ENCODE data around the gene MYOCOS. TPM values are rescaled to one million over a fixed set of nuclear protein-coding genes. Genes with fewer than 3 reads are reported as not detected.

MYOCOS gene
- total RNA-seq, 1 experiment from 2014 or later: not detected

DNA sequence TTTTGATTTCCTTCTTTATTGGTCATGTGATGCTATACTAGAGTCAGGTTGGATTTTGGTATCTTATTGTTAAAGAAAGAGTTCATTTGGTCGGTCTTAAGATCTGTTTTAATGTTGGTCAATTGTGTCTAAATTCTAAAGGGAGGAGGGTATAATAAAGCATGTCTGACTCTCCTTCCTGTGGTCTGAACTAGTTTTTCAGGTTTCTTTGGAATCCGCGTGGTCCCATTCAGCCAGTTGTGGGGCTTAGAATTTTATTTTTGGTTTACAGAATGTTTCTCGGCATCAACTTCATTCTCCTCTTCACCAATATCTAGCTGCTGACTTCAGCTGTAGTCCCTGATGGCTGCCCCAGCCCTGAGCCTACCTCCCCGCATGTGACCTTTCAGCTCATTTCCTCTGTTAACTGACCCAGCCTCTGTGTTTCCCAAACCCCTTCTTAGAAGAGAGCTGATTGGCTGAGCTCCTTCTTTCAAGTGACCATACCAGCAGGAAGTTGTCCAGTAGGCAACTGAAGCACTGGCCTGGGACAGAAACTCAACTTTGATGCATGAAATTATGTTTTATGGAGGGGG, 39.1 kb downstream of the MYOCOS start:
- Histone ChIP-seq H3K27me3 (replicated peaks) (no peaks in the 10 kb centered on the region), H3K4me1 (replicated peaks) (peaks cover 15% of the 10 kb centered on the region), H3K9me3 (replicated peaks) (no peaks in the 10 kb centered on the region), H3K4me3 (no peak overlapping the region), H3K27ac (no peak overlapping the region), H3K36me3 (no peaks in the 10 kb centered on the region)
- DNase-seq (ENCODE audit: low read depth in 1 of 2, low spot score in 2 of 2): no peak

DNA sequence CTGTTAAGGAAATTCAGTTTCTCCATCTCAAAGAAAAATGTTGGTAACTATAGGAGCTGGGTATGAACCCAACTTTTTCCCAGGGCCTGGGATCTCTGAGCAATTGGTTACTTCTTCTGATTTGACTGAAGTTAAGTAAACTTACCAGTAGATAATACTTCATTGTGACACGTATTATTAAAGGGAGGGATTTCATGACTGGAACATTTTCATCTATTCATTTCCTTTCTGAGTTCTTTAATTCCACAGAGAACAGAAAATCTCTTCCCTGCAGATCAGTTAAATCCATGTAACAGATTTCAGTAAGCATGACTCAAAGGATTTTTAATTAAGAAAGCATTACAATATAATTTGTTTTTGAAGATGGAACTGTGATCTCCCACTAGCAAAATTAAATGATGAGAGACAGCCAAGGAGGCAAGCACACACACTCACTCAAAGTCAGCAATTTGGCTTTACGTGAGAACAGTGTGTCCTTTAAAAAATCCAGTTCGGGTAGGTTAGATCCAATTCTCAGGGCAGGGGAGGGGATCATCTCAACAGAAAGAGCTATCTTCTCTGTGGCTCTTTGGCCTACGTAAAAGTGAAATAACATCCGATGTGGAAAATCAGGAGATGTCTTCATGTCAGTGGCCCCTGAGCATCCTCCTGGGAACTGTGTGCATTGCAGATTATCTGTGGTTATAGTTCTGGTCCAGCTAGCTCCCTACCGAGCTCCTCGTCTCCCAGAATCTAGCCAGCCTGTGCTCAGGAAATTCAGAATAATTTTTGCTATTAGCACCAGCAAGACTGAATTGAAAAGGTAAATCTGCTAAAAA, 41.2 kb downstream of the MYOCOS start:
- Histone ChIP-seq H3K4me1 (replicated peaks) (peaks cover 15% of the 10 kb centered on the region), H3K9me3 (replicated peaks) (no peaks in the 10 kb centered on the region), H3K36me3 (no peaks in the 10 kb centered on the region), H3K27me3 (replicated peaks) (no peaks in the 10 kb centered on the region; the same call in 1 of the 2 replicates), H3K27ac (no peak overlapping the region), H3K4me3 (no peak overlapping the region)
- DNase-seq (ENCODE audit: low read depth in 1 of 2, low spot score in 2 of 2): no peak

DNA sequence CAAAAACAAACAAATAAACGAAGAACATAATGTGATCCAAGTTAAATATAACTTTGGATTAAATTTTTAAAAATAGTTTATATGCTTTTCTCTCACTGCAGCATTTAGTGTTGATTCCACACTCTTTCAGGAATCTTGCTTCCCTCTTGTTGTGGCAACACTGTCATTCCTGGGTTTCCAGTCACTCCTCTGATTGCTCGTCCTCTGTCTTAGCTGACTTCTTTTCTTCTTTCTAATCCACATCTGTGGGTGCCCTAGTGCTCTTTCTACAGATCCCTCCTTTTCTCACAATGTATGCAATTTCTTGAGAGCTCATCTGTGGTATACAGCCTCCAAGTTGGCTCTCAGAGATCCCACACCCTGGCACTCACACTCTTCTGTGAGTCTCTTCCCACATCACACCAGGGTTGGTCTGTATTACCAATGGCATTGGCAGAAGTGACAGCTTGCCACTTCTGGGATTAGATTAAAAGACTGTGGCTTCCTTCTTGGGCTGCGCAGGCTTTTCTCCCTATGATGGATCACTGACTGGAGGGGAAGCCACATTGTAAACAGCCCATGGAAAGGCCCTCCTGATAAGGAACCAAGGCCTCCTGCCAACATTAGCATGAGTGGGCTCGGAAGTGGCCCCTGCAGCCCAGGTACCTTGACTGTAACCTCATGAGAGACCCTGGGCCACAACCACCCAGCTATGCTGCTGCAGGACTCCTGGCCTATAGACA, 42.0 kb downstream of the MYOCOS start:
- no peak overlapping the region for H3K27ac ChIP-seq
- peaks cover 15% of the 10 kb centered on the region for H3K4me1 ChIP-seq (replicated peaks)
- H3K4me3 ChIP-seq: no peak overlapping the region
- H3K36me3 ChIP-seq: no peaks in the 10 kb centered on the region
- H3K27me3 ChIP-seq (replicated peaks): no peaks in the 10 kb centered on the region; the same call in 1 of the 2 replicates
- no peak for DNase-seq (ENCODE audit: low read depth in 1 of 2, low spot score in 2 of 2)
- no peaks in the 10 kb centered on the region for H3K9me3 ChIP-seq (replicated peaks)

DNA sequence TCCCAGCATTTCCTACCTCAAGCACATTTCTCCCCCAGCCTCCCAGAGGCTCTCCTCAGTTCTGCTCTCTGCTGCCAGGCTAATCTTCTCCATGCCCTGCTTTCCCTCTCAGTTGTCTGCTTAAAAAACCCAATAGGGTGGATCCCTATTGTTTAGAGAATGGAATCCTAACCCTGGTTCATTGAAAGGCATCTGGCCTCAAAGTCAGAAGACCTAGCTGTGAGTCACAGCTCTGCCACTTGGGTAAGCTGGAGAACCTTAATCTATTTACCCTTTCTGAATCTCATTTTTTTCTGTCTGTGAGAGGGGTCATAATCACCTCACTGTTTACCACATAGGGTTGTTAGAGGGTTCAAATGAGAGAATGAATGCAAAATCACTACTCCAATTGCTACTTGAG, 42.9 kb downstream of the MYOCOS start:
- no peak for DNase-seq (ENCODE audit: low read depth in 1 of 2, low spot score in 2 of 2)
- no peak overlapping the region for H3K27ac ChIP-seq
- no peak overlapping the region for H3K4me3 ChIP-seq
- no peaks in the 10 kb centered on the region for H3K9me3 ChIP-seq (replicated peaks)
- no peaks in the 10 kb centered on the region; the same call in 1 of the 2 replicates for H3K27me3 ChIP-seq (replicated peaks)
- H3K36me3 ChIP-seq: no peaks in the 10 kb centered on the region
- peaks cover 15% of the 10 kb centered on the region for H3K4me1 ChIP-seq (replicated peaks)

DNA sequence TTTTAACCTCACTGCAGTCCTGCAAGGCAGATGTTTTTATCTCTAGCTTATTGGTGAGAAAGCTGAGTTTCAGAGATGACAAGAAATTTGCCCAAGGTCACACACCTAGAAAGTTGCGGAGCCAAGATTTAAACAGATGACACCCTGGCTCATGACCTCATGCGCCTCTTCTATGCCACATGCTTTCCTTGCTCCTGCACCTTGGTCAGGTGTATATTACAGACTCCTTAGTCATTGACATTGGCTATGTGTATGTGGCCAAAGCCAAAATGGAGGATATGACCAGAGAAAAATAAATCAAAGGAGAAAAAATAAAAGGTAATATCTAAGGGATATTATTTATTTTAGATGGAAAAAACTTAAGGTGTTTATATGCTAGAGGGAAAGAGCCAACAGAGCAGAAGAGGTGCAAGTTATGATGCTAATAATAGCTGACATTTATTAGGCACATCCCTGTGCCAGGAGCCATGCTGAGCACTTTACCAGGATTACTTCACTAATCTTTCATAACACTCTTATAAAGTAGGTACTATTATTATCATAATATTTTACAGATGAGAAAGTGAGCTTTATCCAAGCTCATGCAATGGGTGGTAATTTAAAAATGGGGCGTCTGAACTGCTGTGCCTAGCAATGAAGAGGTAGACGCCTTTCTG, 44.2 kb downstream of the MYOCOS start:
- Histone ChIP-seq H3K36me3 (no peaks in the 10 kb centered on the region), H3K27ac (no peak overlapping the region), H3K9me3 (replicated peaks) (no peaks in the 10 kb centered on the region), H3K4me1 (replicated peaks) (peaks cover 15% of the 10 kb centered on the region), H3K4me3 (no peak overlapping the region), H3K27me3 (replicated peaks) (no peaks in the 10 kb centered on the region; the same call in 1 of the 2 replicates)
- no peak for DNase-seq (ENCODE audit: low read depth in 1 of 2, low spot score in 2 of 2)

DNA sequence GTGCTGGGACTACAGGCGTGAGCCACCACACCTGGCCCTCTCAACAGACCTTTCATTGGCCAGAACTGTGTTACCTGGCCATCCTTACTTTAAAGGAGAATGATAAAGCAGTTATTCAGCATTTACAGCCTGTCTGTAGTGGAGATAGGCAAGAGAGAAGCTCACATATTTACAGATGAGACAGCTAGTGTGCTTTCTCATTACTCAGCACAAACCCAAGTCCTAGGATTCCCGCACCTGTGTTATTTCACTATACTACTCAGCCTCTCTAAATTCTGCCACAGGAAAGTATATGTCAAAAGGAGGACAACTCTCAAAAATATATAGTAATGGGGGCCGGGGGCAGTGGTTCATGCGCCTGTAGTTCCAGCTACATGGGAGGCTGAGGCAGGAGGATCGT, 46.3 kb downstream of the MYOCOS start:
- no peaks in the 10 kb centered on the region; the same call in 1 of the 2 replicates for H3K27me3 ChIP-seq (replicated peaks)

DNA sequence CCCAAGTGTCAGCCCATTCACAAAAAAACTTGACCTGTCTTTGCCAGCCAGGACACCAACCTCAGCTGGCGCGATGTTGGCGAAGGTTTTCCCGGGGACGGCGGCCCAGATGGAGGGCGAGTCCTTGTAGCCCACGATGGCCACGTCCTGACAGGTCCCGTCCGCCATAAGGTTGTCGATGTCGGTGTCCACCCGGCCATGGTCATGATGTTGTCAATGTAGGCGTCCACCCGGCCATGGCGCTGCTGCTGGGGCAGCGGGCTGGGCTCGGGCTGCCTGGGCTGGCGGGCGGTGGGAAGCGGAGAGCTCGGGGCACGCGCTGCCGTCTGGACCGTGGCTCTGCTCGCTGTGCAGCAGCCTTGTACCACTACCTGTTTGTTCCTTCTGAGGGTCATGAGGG, 48.7 kb downstream of the MYOCOS start:
- Histone ChIP-seq H3K27ac (no peak overlapping the region), H3K27me3 (replicated peaks) (no peaks in the 10 kb centered on the region; the same call in 1 of the 2 replicates), H3K4me3 (no peak overlapping the region), H3K4me1 (replicated peaks) (peaks cover 6% of the 10 kb centered on the region; the same call in 1 of the 2 replicates), H3K9me3 (replicated peaks) (no peaks in the 10 kb centered on the region), H3K36me3 (no peaks in the 10 kb centered on the region)
- no peak for DNase-seq (ENCODE audit: low read depth in 1 of 2, low spot score in 2 of 2)

More for the DNA sequence above, 46.3 kb downstream of the MYOCOS start:
- Histone ChIP-seq H3K27ac (no peak overlapping the region), H3K4me3 (no peak overlapping the region), H3K36me3 (no peaks in the 10 kb centered on the region), H3K9me3 (replicated peaks) (no peaks in the 10 kb centered on the region), H3K4me1 (replicated peaks) (peaks cover 15% of the 10 kb centered on the region)
- DNase-seq (ENCODE audit: low read depth in 1 of 2, low spot score in 2 of 2): no peak

DNA sequence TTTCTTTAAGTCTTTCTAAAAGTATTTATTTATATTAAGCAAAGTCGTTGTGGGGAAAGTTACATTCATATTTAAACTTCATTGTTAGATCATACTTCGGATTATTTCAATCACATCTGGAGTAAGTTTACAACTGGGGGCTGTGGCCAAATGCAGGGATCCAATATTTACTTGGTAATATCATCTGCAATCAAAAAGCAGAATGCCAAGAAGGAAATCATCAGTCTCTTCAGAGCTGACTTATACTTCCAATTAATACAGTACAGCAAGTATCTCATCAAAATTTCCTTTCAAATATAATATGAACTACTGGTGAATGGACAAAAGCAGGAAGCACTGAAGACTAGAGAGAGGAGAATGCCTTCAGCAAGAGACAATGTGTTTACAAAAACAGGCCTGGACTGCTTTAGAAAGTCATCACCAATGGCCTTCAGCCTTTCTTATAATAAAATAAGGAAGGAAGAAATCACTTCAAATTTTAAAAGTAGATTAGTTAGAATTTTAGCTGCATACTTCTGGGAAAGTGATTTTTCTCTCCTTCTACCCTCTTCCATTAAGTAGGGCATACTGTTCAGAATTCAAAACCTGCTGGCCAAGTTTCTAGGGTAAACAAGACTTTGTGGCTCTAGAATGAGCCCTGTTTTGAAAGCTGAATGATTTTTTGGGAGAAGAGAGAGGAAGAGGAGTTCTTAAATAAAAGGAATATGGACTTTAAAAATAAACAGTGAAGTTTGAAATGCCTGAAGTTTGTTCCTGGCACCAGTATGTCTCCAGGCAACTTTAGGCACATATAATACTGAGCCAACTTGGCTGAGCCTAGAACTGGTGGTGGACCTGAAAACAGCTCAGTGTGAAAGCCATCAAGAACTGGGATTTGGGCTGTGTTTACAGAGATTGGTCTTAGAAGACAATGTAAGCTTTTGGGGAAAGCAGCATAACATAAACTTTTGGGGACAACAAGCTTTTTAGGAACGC, 52.7 kb downstream of the MYOCOS start:
- Histone ChIP-seq H3K27ac (no peak overlapping the region), H3K4me3 (no peak overlapping the region), H3K9me3 (replicated peaks) (no peaks in the 10 kb centered on the region), H3K36me3 (no peaks in the 10 kb centered on the region), H3K27me3 (replicated peaks) (no peaks in the 10 kb centered on the region), H3K4me1 (replicated peaks) (peaks cover 6% of the 10 kb centered on the region; the same call in 1 of the 2 replicates)
- DNase-seq (ENCODE audit: low read depth in 1 of 2, low spot score in 2 of 2): no peak

Other genes starting within 250 kb of the MYOCOS start
- 37.4 and 67.3 TPM in 2 replicates for gene PRRC2C, start 136.7 kb upstream of the MYOCOS start, total RNA-seq (2014; rRNA removed; shearing (Covaris generic))
- gene MYOC, start 30.4 kb downstream of the MYOCOS start, total RNA-seq (2014; rRNA removed; shearing (Covaris generic)): 1.4 TPM in 1 of 2 replicates, not detected in the other
- gene VAMP4, start 119.8 kb downstream of the MYOCOS start, total RNA-seq (2014; rRNA removed; shearing (Covaris generic)): 4.2 and 8.5 TPM in 2 replicates
- gene METTL13, start 159.4 kb downstream of the MYOCOS start, total RNA-seq (2014; rRNA removed; shearing (Covaris generic)): 15.1 and 26.5 TPM in 2 replicates
- gene DNM3, start 219.3 kb downstream of the MYOCOS start, total RNA-seq (2014; rRNA removed; shearing (Covaris generic)): 1.3 and 1.7 TPM in 2 replicates

Measured in SJSA1 (cell line).